Smooth muscle cell (in vitro differentiated cells): Measurements from ENCODE around the gene PDGFRA. TPM values are rescaled to one million over a fixed set of nuclear protein-coding genes. Genes with fewer than 3 reads are reported as not detected.

Experiments used
- DNase-seq: peaks from one replicate; lab custom pipeline; 2025; ENCODE audit not compliant: unreplicated experiment; lab: John Stamatoyannopoulos, UW
- H2AFZ ChIP-seq: fragments of 200-600 bp; sonication (generic); 2 replicates; pipeline ENCODE4 v1.6.0; 2016; ENCODE audit warnings: antibody characterized with exemption, low read depth, mild to moderate bottlenecking
- H3F3A ChIP-seq: fragments of 200-600 bp; sonication (generic); 2 replicates; pipeline ENCODE4 v1.6.0; 2017; ENCODE audit warnings: antibody characterized with exemption, low read depth
- H3K27ac ChIP-seq: fragments of 200-600 bp; sonication (generic); 2 replicates; pipeline ENCODE4 v1.5.1; 2016; ENCODE audit warnings: low read depth, mild to moderate bottlenecking
- H3K27me3 ChIP-seq: fragments of 200-600 bp; sonication (generic); 2 replicates; pipeline ENCODE4 v1.6.1; 2016; ENCODE audit warnings: low read depth, mild to moderate bottlenecking
- H3K36me3 ChIP-seq: fragments of 200-600 bp; sonication (generic); 2 replicates; pipeline ENCODE4 v1.5.1; 2016; ENCODE audit warnings: low read depth
- H3K4me1 ChIP-seq: fragments of 200-600 bp; sonication (generic); 2 replicates; pipeline ENCODE4 v1.5.1; 2016; ENCODE audit warnings: low read depth
- H3K4me2 ChIP-seq: fragments of 200-600 bp; sonication (generic); 2 replicates; pipeline ENCODE4 v1.6.0; 2016; ENCODE audit warnings: mild to moderate bottlenecking
- H3K4me3 ChIP-seq: fragments of 200-600 bp; sonication (generic); 2 replicates; pipeline ENCODE4 v1.5.1; 2016; ENCODE audit warnings: mild to moderate bottlenecking
- H3K79me2 ChIP-seq: fragments of 200-600 bp; sonication (generic); 2 replicates; pipeline ENCODE4 v1.6.0; 2016; ENCODE audit warnings: low read depth, mild to moderate bottlenecking
- H3K9ac ChIP-seq: fragments of 200-600 bp; sonication (generic); 2 replicates; pipeline ENCODE4 v1.6.0; 2016; ENCODE audit warnings: low read depth
- H3K9me3 ChIP-seq: fragments of 200-600 bp; sonication (generic); replicated peaks from 2 replicates; pipeline ENCODE4 v1.5.1; 2016; ENCODE audit warnings: low read depth
- H4K20me1 ChIP-seq: fragments of 200-600 bp; sonication (generic); 2 replicates; pipeline ENCODE4 v1.6.0; 2016; ENCODE audit warnings: low read depth
- WGBS: methylation state at CpG from one replicate; pipeline ENCODE4 v1.1.7; 2016; ENCODE audit warnings: low lambda C conversion rate; 5-methylcytosine and 5-hydroxymethylcytosine counted together
- polyA plus RNA-seq: library from polyadenylated mRNA; unstranded; fragments of >200 nt; fragmentation: Nextera tagmentation; extraction: Ambion mirVana; gene quantifications from 2 replicates; pipeline ENCODE4 v1.2.1, GENCODE V29; 2016
- total RNA-seq: library from RNA; depleted of rRNA; stranded (reverse); fragments of >200 nt; gene quantifications from 2 replicates; pipeline ENCODE4 v1.2.3, GENCODE V29; 2014
- TF ChIP-seq, protein P1 (sequence below): fragments of 200-600 bp; sonication (generic); IDR thresholded peaks from 2 replicates; pipeline ENCODE4 v1.5.1; 2017; ENCODE audit warnings: borderline replicate concordance, mild to moderate bottlenecking, antibody characterized with exemption; ENCODE audit not compliant: insufficient read depth, poor library complexity, severe bottlenecking

PDGFRA gene
- total and polyA plus RNA-seq, 2 experiments from 2014 or later = 111 to 281 TPM

DNA sequence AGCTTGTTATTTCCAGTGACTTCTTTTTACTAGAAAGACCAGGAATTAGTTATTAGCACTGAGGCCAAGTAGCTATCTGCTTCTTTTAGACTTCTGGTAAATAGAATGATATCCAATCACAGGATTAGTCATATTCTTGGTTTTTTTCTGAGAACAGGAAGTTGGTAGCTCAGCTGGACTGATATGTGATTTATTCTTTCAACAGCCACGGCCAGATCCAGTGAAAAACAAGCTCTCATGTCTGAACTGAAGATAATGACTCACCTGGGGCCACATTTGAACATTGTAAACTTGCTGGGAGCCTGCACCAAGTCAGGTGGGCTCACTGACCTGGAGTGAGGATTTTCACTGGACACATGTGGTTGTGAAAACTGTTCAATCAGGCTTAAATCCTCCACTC, 48.6 kb downstream of the PDGFRA start:
- H3K27me3 ChIP-seq = no peaks in the 10 kb centered on the region
- peak overlapping the region; percentile 69 for H3K27ac ChIP-seq
- peaks cover 39% of the 10 kb centered on the region for H3K36me3 ChIP-seq
- H2AFZ ChIP-seq = no peak overlapping the region
- peaks cover 37% of the 10 kb centered on the region for H3F3A ChIP-seq
- no peaks in the 10 kb centered on the region for H3K9me3 ChIP-seq
- H4K20me1 ChIP-seq = peaks cover 51% of the 10 kb centered on the region
- H3K79me2 ChIP-seq = no peaks in the 10 kb centered on the region
- peak overlapping the region; percentile 78 for H3K4me2 ChIP-seq
- TF ChIP-seq, protein P1, sequence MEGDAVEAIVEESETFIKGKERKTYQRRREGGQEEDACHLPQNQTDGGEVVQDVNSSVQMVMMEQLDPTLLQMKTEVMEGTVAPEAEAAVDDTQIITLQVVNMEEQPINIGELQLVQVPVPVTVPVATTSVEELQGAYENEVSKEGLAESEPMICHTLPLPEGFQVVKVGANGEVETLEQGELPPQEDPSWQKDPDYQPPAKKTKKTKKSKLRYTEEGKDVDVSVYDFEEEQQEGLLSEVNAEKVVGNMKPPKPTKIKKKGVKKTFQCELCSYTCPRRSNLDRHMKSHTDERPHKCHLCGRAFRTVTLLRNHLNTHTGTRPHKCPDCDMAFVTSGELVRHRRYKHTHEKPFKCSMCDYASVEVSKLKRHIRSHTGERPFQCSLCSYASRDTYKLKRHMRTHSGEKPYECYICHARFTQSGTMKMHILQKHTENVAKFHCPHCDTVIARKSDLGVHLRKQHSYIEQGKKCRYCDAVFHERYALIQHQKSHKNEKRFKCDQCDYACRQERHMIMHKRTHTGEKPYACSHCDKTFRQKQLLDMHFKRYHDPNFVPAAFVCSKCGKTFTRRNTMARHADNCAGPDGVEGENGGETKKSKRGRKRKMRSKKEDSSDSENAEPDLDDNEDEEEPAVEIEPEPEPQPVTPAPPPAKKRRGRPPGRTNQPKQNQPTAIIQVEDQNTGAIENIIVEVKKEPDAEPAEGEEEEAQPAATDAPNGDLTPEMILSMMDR = no peak
- WGBS = 0% methylated on average over 1 of the region's 1 CpG
- peaks cover 12% of the 10 kb centered on the region for H3K4me1 ChIP-seq
- no peak overlapping the region for H3K9ac ChIP-seq
- no peak for DNase-seq
- H3K4me3 ChIP-seq = no peak overlapping the region

DNA sequence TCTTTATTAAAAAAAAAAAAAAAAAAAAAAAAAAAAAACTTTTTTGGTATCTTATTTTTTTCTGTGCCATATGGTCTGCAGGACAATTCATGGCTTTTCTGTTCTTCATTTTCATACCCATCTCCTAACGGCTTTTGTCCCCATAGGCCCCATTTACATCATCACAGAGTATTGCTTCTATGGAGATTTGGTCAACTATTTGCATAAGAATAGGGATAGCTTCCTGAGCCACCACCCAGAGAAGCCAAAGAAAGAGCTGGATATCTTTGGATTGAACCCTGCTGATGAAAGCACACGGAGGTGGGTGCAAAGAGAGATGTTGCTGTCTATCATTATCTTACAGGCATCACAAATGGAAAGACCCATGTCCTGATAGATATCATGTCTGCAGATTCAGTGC, 49.1 kb downstream of the PDGFRA start:
- no peak overlapping the region for H3K9ac ChIP-seq
- no peak overlapping the region for H3K27ac ChIP-seq
- peaks cover 38% of the 10 kb centered on the region for H3K36me3 ChIP-seq
- no peak overlapping the region for H3K4me3 ChIP-seq
- no peaks in the 10 kb centered on the region for H3K9me3 ChIP-seq
- WGBS = 70% methylated on average over 2 of the region's 2 CpGs
- no peaks in the 10 kb centered on the region for H3K79me2 ChIP-seq
- H4K20me1 ChIP-seq = peaks cover 46% of the 10 kb centered on the region
- TF ChIP-seq, protein P1 = no peak
- DNase-seq = no peak
- no peaks in the 10 kb centered on the region for H3K27me3 ChIP-seq
- peaks cover 12% of the 10 kb centered on the region for H3K4me1 ChIP-seq
- no peak overlapping the region for H3K4me2 ChIP-seq
- H3F3A ChIP-seq = peaks cover 37% of the 10 kb centered on the region
- no peak overlapping the region for H2AFZ ChIP-seq

DNA sequence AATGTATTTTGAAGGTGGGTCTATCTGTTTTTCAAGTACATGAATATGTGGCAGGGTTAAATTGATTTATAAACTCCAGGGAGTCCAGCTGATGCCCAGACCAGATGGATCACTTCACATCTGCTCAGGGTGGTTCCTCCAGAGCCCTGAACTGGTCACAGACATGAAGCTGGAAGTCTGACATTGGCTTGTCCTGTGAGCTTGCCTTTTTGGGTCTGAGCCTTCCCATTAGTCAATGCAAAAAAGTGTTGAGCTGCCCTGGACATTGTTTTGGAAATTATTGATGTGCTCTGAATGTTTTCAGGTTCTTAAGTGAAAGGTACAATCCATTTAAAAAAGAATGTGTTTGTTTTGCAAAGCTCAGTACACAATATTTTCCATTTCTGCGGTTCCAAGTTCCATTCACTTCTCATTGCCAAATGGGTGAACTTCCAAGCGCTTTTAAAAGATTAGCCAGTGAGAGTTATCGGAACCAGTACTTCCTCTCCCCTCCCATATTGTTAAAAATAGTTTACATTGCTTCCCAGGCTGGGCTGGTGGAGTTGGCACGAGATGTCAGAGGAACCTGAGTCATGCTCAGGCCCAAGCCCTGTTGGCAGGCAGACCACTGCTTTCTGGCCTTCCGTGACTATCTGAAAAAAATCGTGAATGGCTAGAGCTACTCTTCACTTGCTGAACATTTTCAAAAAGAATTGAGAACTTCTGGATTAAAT, 52.1 kb downstream of the PDGFRA start:
- TF ChIP-seq, protein P1 = no peak
- Histone ChIP-seq H3F3A (peaks cover 20% of the 10 kb centered on the region), H3K36me3 (peaks cover 24% of the 10 kb centered on the region), H3K4me1 (peaks cover 12% of the 10 kb centered on the region), H4K20me1 (peaks cover 37% of the 10 kb centered on the region), H2AFZ (no peak overlapping the region), H3K79me2 (no peaks in the 10 kb centered on the region), H3K9ac (peak overlapping the region; percentile 15), H3K9me3 (no peaks in the 10 kb centered on the region), H3K27ac (peak overlapping the region; percentile 80), H3K27me3 (no peaks in the 10 kb centered on the region), H3K4me2 (peak overlapping the region; percentile 26), H3K4me3 (no peak overlapping the region)
- 43% methylated on average over 6 of the region's 6 CpGs for WGBS
- no peak for DNase-seq

DNA sequence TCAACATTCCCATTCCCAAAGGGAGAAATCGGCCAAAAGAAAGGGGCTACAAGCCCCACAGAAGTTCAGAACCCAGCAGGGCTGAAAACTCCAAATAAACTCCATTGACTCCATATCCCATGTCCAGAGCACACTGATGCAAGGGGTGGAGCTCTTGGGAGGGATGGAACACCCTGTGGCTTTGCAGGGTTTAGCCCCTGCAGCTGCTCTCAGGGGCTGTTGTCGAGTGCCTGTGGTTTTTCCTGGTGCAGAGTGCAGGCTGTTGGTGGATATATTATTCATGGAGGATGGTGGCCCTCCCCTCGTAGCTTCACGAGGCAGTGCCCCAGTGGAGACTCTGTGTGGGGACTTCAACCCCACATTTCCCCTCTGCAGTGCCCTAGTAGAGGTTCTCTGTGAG, 53.7 kb downstream of the PDGFRA start:
- Histone ChIP-seq H2AFZ (no peak overlapping the region), H3K27ac (no peak overlapping the region), H3F3A (peaks cover 8% of the 10 kb centered on the region), H3K4me2 (no peak overlapping the region), H3K36me3 (peaks cover 34% of the 10 kb centered on the region), H3K79me2 (no peaks in the 10 kb centered on the region), H3K9ac (no peak overlapping the region), H4K20me1 (peaks cover 30% of the 10 kb centered on the region), H3K9me3 (no peaks in the 10 kb centered on the region), H3K4me1 (no peaks in the 10 kb centered on the region), H3K4me3 (no peak overlapping the region), H3K27me3 (no peaks in the 10 kb centered on the region)
- 88% methylated on average over 4 of the region's 4 CpGs for WGBS
- no peak for DNase-seq
- TF ChIP-seq, protein P1 = no peak
